ENCODE data around the gene SCG5.

The SCG5 gene

GRCh38 chr15:32729700-32730395, 88.3 kb downstream of the SCG5 start:
- DNase-seq, result peak; percentile 34

- DNase-seq, result peak; percentile 25
Observed at GRCh38 chr15:32730677-32731654, 89.5 kb downstream of the SCG5 start.

- no peak for DNase-seq
Observed at GRCh38 chr15:32732574-32733157, 91.2 kb downstream of the SCG5 start.

- DNase-seq, result no peak
Observed at GRCh38 chr15:32733281-32733680, 91.8 kb downstream of the SCG5 start.

- no peak for DNase-seq
Observed at GRCh38 chr15:32735989-32736700, 94.6 kb downstream of the SCG5 start.

- no peak for DNase-seq
Observed at GRCh38 chr15:32736701-32737061, 95.2 kb downstream of the SCG5 start.

GRCh38 chr15:32737304-32737703, 95.8 kb downstream of the SCG5 start:
- DNase-seq, result no peak

- no peak for DNase-seq
Observed at GRCh38 chr15:32738666-32739065, 97.2 kb downstream of the SCG5 start.

GRCh38 chr15:32739522-32740063, 98.1 kb downstream of the SCG5 start:
- DNase-seq, result no peak

- no peak for DNase-seq
Observed at GRCh38 chr15:32743411-32744140, 102.1 kb downstream of the SCG5 start.

- DNase-seq, result no peak
Observed at GRCh38 chr15:32746116-32746857, 104.8 kb downstream of the SCG5 start.
